Uterus (tissue), 4 donors: ENCODE data around the gene ANKRD44. TPM values are rescaled to one million over a fixed set of nuclear protein-coding genes. Genes with fewer than 3 reads are reported as not detected.

ENCODE experiments used
- DNase-seq, 2 donors: peaks; one replicate each; pipeline ENCODE4 v3.0.0-alpha.2; 2019 to 2020
- H3K27ac ChIP-seq, 2 donors: fragments of 200-600 bp; sonication (generic); 1 replicate in 1 of 2; 2 replicates in 1 of 2; pipeline ENCODE4 v1.5.1; 2016 to 2018
- H3K27me3 ChIP-seq, 2 donors: fragments of 200-600 bp; sonication (generic); one replicate each; pipeline ENCODE4 v1.5.1; 2018 to 2019; ENCODE audit warnings: control low read depth in 1 of 2
- H3K36me3 ChIP-seq, 2 donors: fragments of 200-600 bp; sonication (generic); one replicate each; pipeline ENCODE4 v1.5.1; 2019; ENCODE audit warnings: control low read depth in 1 of 2
- H3K4me1 ChIP-seq, 2 donors: fragments of 200-600 bp; sonication (generic); one replicate each; pipeline ENCODE4 v1.5.1; 2018 to 2019; ENCODE audit warnings: control low read depth in 1 of 2
- H3K4me3 ChIP-seq, 2 donors: fragments of 200-600 bp; sonication (generic); 1 replicate in 1 of 2; 2 replicates in 1 of 2; pipeline ENCODE4 v1.5.1; 2018 to 2019; ENCODE audit warnings: mild to moderate bottlenecking in 1 of 2
- H3K9me3 ChIP-seq, 2 donors: fragments of 200-600 bp; sonication (generic); one replicate each; pipeline ENCODE4 v1.5.1; 2019; ENCODE audit warnings: control low read depth in 1 of 2
- POLR2A ChIP-seq, 2 donors: fragments of 450-650 bp; IDR thresholded peaks; one replicate each; pipeline ENCODE4 v1.6.1; 2016; ENCODE audit warnings: antibody characterized with exemption in 2 of 2, mild to moderate bottlenecking in 1 of 2, moderate library complexity in 1 of 2
- intact Hi-C: fragments of 100-400 bp; cut with DNase I; formaldehyde crosslinking; loops from one replicate; pipeline ENCODE4 v1.15.1; 2023; ENCODE audit warnings: low total_unique reads
- total RNA-seq, 4 donors: library from RNA; depleted of rRNA in 3 of 4; stranded (reverse); fragments of >200 nt in 3 of 4; gene quantifications; one replicate each; pipeline versions ENCODE4 v1.1.0 to v1.2.4, GENCODE V29; 2014 to 2023
- TF ChIP-seq, protein P1 (sequence below), 4 experiments: fragments of 200-600 bp in 2 of 4; fragments of 450-650 bp in 2 of 4; sonication (generic) in 2 of 4; IDR thresholded peaks; one replicate each; pipeline ENCODE4 v1.5.1; 2016 to 2019; ENCODE audit warnings: antibody characterized with exemption in 4 of 4, mild to moderate bottlenecking in 2 of 4, moderate library complexity in 1 of 4
- donor health status: DM: yes; HTN: yes; CAD: no.

ANKRD44 gene
- total RNA-seq, 4 donors from 2014 or later, result 14.4 to 71.5 (median 23.2) TPM

DNA sequence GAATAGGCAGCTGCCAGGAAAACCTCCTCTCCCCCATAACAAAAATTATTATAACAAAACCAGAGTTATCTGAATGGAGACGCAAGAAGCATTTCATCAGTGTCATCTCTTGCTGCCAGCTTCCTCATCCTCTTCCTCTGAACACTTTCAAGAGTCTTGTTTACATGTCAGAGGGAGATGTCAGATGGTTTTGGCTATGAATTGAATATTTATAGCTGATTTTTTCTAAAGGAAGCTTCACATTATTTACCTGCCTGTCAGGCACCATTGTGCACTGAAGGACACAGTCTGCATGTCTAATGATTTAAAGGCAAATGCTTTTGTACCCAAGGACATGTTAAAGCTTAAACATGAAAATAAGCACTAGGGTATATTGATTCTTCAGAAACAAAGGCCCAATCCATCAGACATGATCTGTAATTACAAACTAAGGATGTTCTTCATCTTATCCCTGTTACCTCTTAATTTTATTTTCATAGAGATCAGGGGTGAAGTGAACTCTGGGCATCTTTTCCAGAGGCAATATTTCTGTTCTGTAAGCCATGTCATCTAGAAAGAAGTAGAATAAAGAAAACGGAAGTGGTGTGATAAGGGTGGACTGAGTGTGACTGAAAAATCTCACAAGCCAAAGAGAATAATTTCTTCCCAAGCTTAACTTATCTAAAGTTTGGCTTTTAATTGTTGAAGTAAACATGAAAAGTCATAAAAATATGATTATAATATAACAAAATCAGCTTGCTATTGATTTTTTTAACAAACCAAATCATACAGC is 168.7 kb downstream of the ANKRD44 start:
- intact Hi-C loops, result no loop called here
- no peaks in the 10 kb centered on the region for H3K36me3 ChIP-seq
- H3K27ac ChIP-seq, result no peak overlapping the region
- H3K9me3 ChIP-seq, result no peaks in the 10 kb centered on the region
- no peaks in the 10 kb centered on the region for H3K27me3 ChIP-seq
- DNase-seq, result no peak
- H3K4me3 ChIP-seq, result no peak overlapping the region
- TF ChIP-seq POLR2A (IDR thresholded peaks at IDR 0.05), result no peak
- TF ChIP-seq, protein P1, sequence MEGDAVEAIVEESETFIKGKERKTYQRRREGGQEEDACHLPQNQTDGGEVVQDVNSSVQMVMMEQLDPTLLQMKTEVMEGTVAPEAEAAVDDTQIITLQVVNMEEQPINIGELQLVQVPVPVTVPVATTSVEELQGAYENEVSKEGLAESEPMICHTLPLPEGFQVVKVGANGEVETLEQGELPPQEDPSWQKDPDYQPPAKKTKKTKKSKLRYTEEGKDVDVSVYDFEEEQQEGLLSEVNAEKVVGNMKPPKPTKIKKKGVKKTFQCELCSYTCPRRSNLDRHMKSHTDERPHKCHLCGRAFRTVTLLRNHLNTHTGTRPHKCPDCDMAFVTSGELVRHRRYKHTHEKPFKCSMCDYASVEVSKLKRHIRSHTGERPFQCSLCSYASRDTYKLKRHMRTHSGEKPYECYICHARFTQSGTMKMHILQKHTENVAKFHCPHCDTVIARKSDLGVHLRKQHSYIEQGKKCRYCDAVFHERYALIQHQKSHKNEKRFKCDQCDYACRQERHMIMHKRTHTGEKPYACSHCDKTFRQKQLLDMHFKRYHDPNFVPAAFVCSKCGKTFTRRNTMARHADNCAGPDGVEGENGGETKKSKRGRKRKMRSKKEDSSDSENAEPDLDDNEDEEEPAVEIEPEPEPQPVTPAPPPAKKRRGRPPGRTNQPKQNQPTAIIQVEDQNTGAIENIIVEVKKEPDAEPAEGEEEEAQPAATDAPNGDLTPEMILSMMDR (IDR thresholded peaks at IDR 0.05), result no peak
- H3K4me1 ChIP-seq, result no peaks in the 10 kb centered on the region

DNA sequence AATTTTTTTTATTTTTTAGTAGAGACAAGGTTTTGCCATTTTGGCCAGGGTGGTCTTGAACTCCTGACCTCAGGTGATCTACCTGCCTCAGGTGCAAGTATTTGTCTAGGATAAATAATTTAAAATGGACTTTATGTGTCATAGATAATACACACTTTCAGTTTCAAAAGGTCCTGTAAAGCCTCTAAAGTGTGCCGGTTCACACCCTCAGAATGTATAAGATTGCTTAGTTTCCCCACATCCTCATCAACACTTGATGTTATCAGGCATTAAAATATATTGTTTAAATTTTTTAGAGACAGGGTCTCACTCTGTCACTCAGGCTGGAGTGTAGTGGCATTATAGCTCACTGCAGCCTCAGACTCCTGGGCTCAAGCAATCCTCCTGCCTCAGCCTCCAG is 170.5 kb downstream of the ANKRD44 start:
- Histone ChIP-seq H3K9me3 (no peaks in the 10 kb centered on the region), H3K27ac (no peak overlapping the region), H3K36me3 (no peaks in the 10 kb centered on the region), H3K27me3 (no peaks in the 10 kb centered on the region), H3K4me3 (no peak overlapping the region), H3K4me1 (no peaks in the 10 kb centered on the region)
- intact Hi-C loops, result no loop called here
- TF ChIP-seq POLR2A (IDR thresholded peaks at IDR 0.05), result no peak
- TF ChIP-seq, protein P1 (IDR thresholded peaks at IDR 0.05), result no peak
- DNase-seq, result no peak

DNA sequence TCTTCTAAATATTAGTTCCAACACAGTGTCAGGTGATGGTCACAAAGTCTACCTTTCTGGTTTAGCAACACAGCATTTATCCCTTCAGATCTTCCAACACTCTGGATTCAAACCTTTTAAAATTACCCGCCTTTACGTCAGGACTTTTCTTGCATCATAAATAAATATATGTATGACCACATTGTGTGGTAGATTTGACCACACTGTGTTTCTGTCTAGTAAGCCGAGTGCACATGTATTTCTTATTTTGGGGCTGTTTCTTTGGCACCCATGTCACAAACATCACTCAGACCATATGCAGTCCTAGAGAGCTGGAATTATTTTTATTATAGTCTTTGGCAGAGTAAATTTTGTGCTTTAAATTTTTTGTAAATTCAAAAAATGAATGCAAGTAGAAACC is 172.1 kb downstream of the ANKRD44 start:
- intact Hi-C loops, result no loop called here
- Histone ChIP-seq H3K36me3 (no peaks in the 10 kb centered on the region), H3K4me1 (no peaks in the 10 kb centered on the region), H3K27me3 (no peaks in the 10 kb centered on the region), H3K27ac (no peak overlapping the region), H3K9me3 (no peaks in the 10 kb centered on the region), H3K4me3 (no peak overlapping the region)
- no peak for DNase-seq
- TF ChIP-seq, protein P1 (IDR thresholded peaks at IDR 0.05), result no peak
- TF ChIP-seq POLR2A (IDR thresholded peaks at IDR 0.05), result no peak

DNA sequence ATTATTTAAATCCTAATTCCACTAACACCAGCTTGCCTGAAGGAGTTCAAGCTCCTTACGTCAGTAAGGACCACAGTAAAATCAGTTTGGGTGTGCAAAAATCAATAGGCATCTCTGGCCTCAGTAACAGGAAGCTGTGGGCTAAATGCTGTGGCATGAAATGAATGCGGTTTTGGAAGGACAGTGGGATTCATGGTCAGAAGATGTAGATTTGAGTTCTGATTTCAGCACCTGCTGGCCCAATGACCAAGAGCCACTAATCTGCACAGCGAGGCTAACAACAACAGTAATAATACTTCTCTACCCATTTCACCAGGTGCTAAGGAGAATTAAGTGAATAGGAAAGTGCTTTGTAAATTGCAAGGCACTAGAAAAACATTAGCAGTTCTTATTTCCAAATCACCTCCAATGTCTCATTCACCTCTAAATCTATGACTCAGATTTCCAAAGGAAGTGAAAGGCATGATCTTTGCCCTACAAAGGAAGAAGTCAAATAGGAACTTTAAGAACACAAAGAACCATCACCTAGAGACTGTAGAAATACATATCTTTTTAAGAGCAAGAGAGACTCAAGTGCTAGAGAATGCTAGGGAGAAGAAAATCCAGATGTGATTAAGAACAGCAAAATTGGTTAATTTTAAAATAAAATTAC is 172.6 kb downstream of the ANKRD44 start:
- no peaks in the 10 kb centered on the region for H3K4me1 ChIP-seq
- H3K27ac ChIP-seq, result no peak overlapping the region
- no peak for DNase-seq
- H3K27me3 ChIP-seq, result no peaks in the 10 kb centered on the region
- no peaks in the 10 kb centered on the region for H3K36me3 ChIP-seq
- H3K4me3 ChIP-seq, result no peak overlapping the region
- intact Hi-C loops, result no loop called here
- TF ChIP-seq, protein P1 (IDR thresholded peaks at IDR 0.05), result no peak
- TF ChIP-seq POLR2A (IDR thresholded peaks at IDR 0.05), result no peak
- H3K9me3 ChIP-seq, result no peaks in the 10 kb centered on the region

DNA sequence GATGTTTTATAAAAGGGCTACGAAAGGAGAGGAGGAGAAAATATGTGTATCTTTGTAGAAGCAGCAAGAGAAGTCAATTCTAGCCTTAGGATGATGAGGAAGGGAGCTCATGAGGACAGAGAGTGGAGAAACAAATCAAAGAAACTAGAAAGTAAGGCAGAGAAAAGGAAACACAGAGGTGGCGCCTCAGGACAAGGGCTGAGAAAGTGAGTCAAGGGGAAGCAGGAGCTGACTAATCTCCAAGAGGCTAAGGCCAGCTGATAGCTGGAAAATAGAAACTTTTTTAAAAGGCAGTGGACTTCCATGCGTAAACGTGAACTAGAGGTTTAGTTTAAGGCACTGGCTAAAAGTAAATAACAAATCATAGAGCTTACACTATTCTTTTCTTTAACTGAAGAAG is 173.3 kb downstream of the ANKRD44 start:
- DNase-seq, result no peak
- no peaks in the 10 kb centered on the region for H3K36me3 ChIP-seq
- H3K9me3 ChIP-seq, result no peaks in the 10 kb centered on the region
- no peak overlapping the region for H3K27ac ChIP-seq
- intact Hi-C loops, result no loop called here
- H3K4me1 ChIP-seq, result no peaks in the 10 kb centered on the region
- TF ChIP-seq, protein P1 (IDR thresholded peaks at IDR 0.05), result no peak
- TF ChIP-seq POLR2A (IDR thresholded peaks at IDR 0.05), result no peak
- H3K27me3 ChIP-seq, result no peaks in the 10 kb centered on the region
- no peak overlapping the region for H3K4me3 ChIP-seq
